ENCODE data around the gene PSD.

The PSD gene

GRCh38 chr10:102406815-102407214 lies 11.8 kb downstream of the PSD start:
- Histone ChIP-seq H3K4me3 (ENCODE audit: low read depth, low read length) (no peak overlapping the region), H3K27me3 (ENCODE audit: control insufficient read depth, insufficient read depth, low read length) (peaks cover 36% of the 10 kb centered on the region), H3K9me3 (ENCODE audit: control insufficient read depth, insufficient read depth, low read length) (no peaks in the 10 kb centered on the region), H3K36me3 (ENCODE audit: control insufficient read depth, insufficient read depth, low read length) (peaks cover 17% of the 10 kb centered on the region), H3K4me1 (ENCODE audit: control insufficient read depth, insufficient read depth, low read length) (peaks cover 14% of the 10 kb centered on the region), H3K9ac (ENCODE audit: low read depth, low read length) (no peak overlapping the region)

- Histone ChIP-seq H3K9me3 (ENCODE audit: control insufficient read depth, insufficient read depth, low read length) (no peaks in the 10 kb centered on the region), H3K27me3 (ENCODE audit: control insufficient read depth, insufficient read depth, low read length) (peaks cover 25% of the 10 kb centered on the region), H3K36me3 (ENCODE audit: control insufficient read depth, insufficient read depth, low read length) (peaks cover 28% of the 10 kb centered on the region), H3K4me1 (ENCODE audit: control insufficient read depth, insufficient read depth, low read length) (peaks cover 7% of the 10 kb centered on the region), H3K4me3 (ENCODE audit: low read depth, low read length) (no peak overlapping the region), H3K9ac (ENCODE audit: low read depth, low read length) (no peak overlapping the region)
Observed at GRCh38 chr10:102405632-102406031, 13.0 kb downstream of the PSD start.

- peaks cover 22% of the 10 kb centered on the region for H3K27me3 ChIP-seq (ENCODE audit: control insufficient read depth, insufficient read depth, low read length)
- H3K36me3 ChIP-seq (ENCODE audit: control insufficient read depth, insufficient read depth, low read length): peaks cover 32% of the 10 kb centered on the region
- H3K9ac ChIP-seq (ENCODE audit: low read depth, low read length): no peak overlapping the region
- H3K4me1 ChIP-seq (ENCODE audit: control insufficient read depth, insufficient read depth, low read length): peaks cover 7% of the 10 kb centered on the region
- no peaks in the 10 kb centered on the region for H3K9me3 ChIP-seq (ENCODE audit: control insufficient read depth, insufficient read depth, low read length)
- H3K4me3 ChIP-seq (ENCODE audit: low read depth, low read length): no peak overlapping the region
Observed at GRCh38 chr10:102405108-102405571, 13.4 kb downstream of the PSD start.

DNA sequence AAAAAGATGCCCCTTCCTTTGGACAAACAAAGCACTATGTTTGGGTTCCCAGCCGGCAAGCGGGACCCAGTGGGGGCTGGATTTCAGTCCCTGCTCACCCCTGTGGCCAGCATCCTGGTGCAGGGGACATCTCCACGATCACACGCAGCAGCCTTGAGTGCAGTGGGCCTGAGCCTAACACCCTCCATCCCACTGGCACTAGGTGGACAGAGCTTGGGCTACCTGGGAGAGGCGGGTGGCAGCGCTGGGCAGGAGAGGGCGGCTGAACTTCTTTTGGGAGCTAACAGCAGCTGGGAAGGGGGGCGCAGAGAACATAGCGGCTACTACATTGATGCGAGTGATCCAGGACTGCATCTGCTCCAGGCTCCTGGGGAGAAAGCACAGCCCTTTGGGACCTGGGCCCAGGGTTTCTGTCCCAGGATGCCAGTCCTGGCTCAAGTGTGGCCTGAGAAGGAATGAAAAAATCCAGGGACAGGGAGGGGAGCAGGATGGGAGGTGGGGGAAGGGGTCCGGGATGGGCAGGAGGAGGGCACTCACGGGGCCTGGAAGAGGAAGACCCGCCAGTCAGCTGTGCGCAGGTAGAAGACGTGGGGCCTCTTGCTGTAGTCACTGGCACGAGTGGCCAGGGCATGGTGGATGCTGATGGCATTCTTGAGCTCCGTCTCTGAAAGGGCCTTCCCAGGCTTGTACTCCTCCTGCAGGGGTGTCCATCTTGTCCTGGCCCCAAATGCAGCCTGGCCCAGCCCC lies 14.1 kb downstream of the PSD start:
- Histone ChIP-seq H3K4me1 (ENCODE audit: control insufficient read depth, insufficient read depth, low read length) (peaks cover 4% of the 10 kb centered on the region), H3K4me3 (ENCODE audit: low read depth, low read length) (no peak overlapping the region), H3K9ac (ENCODE audit: low read depth, low read length) (no peak overlapping the region), H3K9me3 (ENCODE audit: control insufficient read depth, insufficient read depth, low read length) (no peaks in the 10 kb centered on the region), H3K36me3 (ENCODE audit: control insufficient read depth, insufficient read depth, low read length) (peaks cover 37% of the 10 kb centered on the region), H3K27me3 (ENCODE audit: control insufficient read depth, insufficient read depth, low read length) (peaks cover 16% of the 10 kb centered on the region)

DNA sequence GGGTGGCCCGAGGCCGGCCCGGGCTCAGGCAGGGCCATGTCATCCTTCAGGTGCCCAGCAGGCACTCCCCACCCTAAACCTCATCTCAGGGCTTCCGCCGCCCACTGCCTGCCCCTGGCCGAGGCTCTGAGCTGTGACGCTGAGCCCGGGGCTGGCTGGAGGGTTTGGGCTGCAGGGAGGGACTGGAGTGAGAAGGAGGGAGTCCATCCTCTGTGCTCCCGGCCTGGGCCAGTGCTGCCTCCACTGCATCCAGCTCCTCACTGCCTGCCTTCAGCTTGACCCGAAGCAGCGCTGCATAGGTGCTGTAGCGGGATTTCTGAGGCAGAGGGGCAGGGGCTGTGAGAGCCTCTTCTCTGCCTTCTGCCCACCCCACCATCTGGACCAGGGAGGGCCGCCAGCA lies 15.5 kb downstream of the PSD start:
- Histone ChIP-seq H3K9ac (ENCODE audit: low read depth, low read length) (no peak overlapping the region), H3K36me3 (ENCODE audit: control insufficient read depth, insufficient read depth, low read length) (peaks cover 43% of the 10 kb centered on the region), H3K9me3 (ENCODE audit: control insufficient read depth, insufficient read depth, low read length) (no peaks in the 10 kb centered on the region), H3K4me3 (ENCODE audit: low read depth, low read length) (no peak overlapping the region), H3K27me3 (ENCODE audit: control insufficient read depth, insufficient read depth, low read length) (peaks cover 9% of the 10 kb centered on the region), H3K4me1 (ENCODE audit: control insufficient read depth, insufficient read depth, low read length) (peaks cover 3% of the 10 kb centered on the region)

DNA sequence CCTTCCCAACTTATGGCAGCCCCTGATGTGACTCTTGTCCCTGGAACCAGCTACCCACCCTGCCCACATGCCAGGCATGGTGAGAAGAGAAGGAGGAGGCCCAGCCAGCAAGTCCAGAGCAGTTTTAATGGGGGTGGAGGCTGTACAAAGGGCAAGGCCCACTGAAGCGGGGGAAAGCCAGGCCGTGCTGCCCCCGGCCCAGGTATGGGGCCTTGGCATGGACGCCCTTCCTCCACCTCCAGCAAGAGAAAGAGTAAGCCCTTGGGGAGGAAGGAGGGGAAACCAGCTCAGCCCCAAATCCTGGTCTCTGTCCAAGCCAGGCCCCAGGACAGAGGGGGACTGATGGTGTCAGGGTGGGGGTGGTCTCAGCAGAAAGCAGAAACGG lies 16.1 kb downstream of the PSD start:
- peaks cover 3% of the 10 kb centered on the region for H3K27me3 ChIP-seq (ENCODE audit: control insufficient read depth, insufficient read depth, low read length)
- H3K9me3 ChIP-seq (ENCODE audit: control insufficient read depth, insufficient read depth, low read length): no peaks in the 10 kb centered on the region
- H3K9ac ChIP-seq (ENCODE audit: low read depth, low read length): no peak overlapping the region

GRCh38 chr10:102401735-102402511 lies 16.7 kb downstream of the PSD start:
- Histone ChIP-seq H3K9me3 (ENCODE audit: control insufficient read depth, insufficient read depth, low read length) (no peaks in the 10 kb centered on the region), H3K27me3 (ENCODE audit: control insufficient read depth, insufficient read depth, low read length) (no peaks in the 10 kb centered on the region), H3K4me3 (ENCODE audit: low read depth, low read length) (no peak overlapping the region), H3K36me3 (ENCODE audit: control insufficient read depth, insufficient read depth, low read length) (peaks cover 55% of the 10 kb centered on the region), H3K9ac (ENCODE audit: low read depth, low read length) (no peak overlapping the region), H3K4me1 (ENCODE audit: control insufficient read depth, insufficient read depth, low read length) (peaks cover 3% of the 10 kb centered on the region)

More for the DNA sequence above, 16.1 kb downstream of the PSD start:
- Histone ChIP-seq H3K4me3 (ENCODE audit: low read depth, low read length) (no peak overlapping the region), H3K4me1 (ENCODE audit: control insufficient read depth, insufficient read depth, low read length) (peaks cover 3% of the 10 kb centered on the region), H3K36me3 (ENCODE audit: control insufficient read depth, insufficient read depth, low read length) (peaks cover 49% of the 10 kb centered on the region)

DNA sequence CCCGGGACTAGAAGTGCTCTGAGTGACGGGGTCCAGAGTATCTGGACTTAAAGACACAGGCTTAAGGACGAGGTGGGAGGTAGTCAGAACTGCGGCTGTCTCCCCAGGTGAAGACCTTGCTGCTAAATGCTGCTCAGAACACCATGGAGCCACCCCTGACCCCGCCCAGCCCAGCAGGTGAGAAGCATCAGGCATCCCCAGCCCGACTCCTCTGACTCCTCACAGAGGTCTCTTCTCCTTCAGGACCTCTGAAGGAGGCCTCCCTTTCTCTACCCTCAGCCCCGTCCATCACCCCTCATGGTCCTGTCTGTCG lies 17.3 kb downstream of the PSD start:
- no peak overlapping the region for H3K9ac ChIP-seq (ENCODE audit: low read depth, low read length)
- H3K36me3 ChIP-seq (ENCODE audit: control insufficient read depth, insufficient read depth, low read length): peaks cover 61% of the 10 kb centered on the region
- H3K4me3 ChIP-seq (ENCODE audit: low read depth, low read length): no peak overlapping the region
- H3K9me3 ChIP-seq (ENCODE audit: control insufficient read depth, insufficient read depth, low read length): no peaks in the 10 kb centered on the region
- H3K4me1 ChIP-seq (ENCODE audit: control insufficient read depth, insufficient read depth, low read length): peaks cover 3% of the 10 kb centered on the region
- no peaks in the 10 kb centered on the region for H3K27me3 ChIP-seq (ENCODE audit: control insufficient read depth, insufficient read depth, low read length)

GRCh38 chr10:102400598-102401341 lies 17.8 kb downstream of the PSD start:
- H3K36me3 ChIP-seq (ENCODE audit: control insufficient read depth, insufficient read depth, low read length): peaks cover 61% of the 10 kb centered on the region
- H3K9me3 ChIP-seq (ENCODE audit: control insufficient read depth, insufficient read depth, low read length): no peaks in the 10 kb centered on the region
- H3K9ac ChIP-seq (ENCODE audit: low read depth, low read length): no peak overlapping the region
- no peak overlapping the region for H3K4me3 ChIP-seq (ENCODE audit: low read depth, low read length)
- H3K27me3 ChIP-seq (ENCODE audit: control insufficient read depth, insufficient read depth, low read length): no peaks in the 10 kb centered on the region
- H3K4me1 ChIP-seq (ENCODE audit: control insufficient read depth, insufficient read depth, low read length): peaks cover 3% of the 10 kb centered on the region

GRCh38 chr10:102400076-102400475 lies 18.5 kb downstream of the PSD start:
- Histone ChIP-seq H3K9me3 (ENCODE audit: control insufficient read depth, insufficient read depth, low read length) (no peaks in the 10 kb centered on the region), H3K4me1 (ENCODE audit: control insufficient read depth, insufficient read depth, low read length) (peaks cover 3% of the 10 kb centered on the region), H3K36me3 (ENCODE audit: control insufficient read depth, insufficient read depth, low read length) (peaks cover 61% of the 10 kb centered on the region), H3K4me3 (ENCODE audit: low read depth, low read length) (peak overlapping the region; percentile 45), H3K9ac (ENCODE audit: low read depth, low read length) (no peak overlapping the region), H3K27me3 (ENCODE audit: control insufficient read depth, insufficient read depth, low read length) (peaks cover under 1% of the 10 kb centered on the region)

DNA sequence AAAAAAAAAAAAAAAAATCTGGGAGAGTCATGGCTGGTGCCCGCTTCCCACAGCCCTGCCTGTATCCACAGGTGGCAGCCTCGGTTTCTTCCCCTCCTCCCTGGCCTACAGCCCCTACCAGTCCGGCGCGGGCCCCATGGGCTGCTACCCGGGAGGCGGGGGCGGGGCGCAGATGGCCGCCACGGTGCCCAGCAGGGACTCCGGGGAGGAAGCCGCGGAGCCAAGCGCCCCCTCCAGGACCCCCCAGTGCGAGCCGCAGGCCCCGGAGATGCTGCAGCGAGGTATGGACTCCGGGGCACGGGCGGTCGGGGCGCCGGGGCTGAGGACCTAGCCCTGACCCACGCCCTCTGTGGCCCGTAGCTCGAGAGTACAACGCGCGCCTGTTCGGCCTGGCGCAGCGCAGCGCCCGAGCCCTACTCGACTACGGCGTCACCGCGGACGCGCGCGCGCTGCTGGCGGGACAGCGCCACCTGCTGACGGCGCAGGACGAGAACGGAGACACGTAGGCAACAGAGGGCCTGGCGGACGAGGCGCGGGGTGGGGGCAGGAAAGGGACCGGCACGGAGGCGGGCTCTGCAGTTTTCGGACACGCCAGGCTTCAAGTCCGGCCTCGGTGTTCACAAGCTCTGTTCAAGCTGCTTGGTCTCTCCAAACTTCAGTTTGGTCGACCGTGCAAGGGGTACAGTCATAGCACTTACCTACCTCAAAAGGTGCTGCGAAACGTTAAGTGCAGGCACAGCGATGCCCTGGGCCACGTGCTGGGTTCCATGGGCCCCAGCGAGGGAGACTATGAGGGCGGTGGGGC lies 19.2 kb downstream of the PSD start:
- H3K36me3 ChIP-seq (ENCODE audit: control insufficient read depth, insufficient read depth, low read length): peaks cover 60% of the 10 kb centered on the region
- H3K4me3 ChIP-seq (ENCODE audit: low read depth, low read length): peak overlapping the region; percentile 53
- no peaks in the 10 kb centered on the region for H3K9me3 ChIP-seq (ENCODE audit: control insufficient read depth, insufficient read depth, low read length)
- H3K9ac ChIP-seq (ENCODE audit: low read depth, low read length): peak overlapping the region; percentile 24
- H3K4me1 ChIP-seq (ENCODE audit: control insufficient read depth, insufficient read depth, low read length): peaks cover 3% of the 10 kb centered on the region
- peaks cover 6% of the 10 kb centered on the region for H3K27me3 ChIP-seq (ENCODE audit: control insufficient read depth, insufficient read depth, low read length)
